ENCODE results near the gene SETD2.

DNA sequence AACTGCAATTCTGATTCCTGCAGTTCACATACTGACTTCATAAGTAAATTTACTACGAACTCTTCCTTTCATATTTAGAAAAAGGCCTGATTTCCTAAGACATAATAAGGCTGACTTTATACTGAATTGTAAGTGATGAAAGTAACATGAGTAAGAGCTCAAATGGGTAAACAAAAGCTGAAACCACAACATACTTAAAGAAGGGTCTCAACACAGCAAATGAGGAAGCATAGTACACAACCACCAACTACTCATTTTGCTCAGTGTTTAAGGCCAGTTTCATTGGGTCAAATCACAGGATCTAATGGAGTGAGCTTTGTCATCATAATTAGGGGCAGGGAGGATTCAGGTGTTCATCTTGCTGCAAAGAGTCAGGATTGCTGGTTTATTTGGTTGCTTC is 81.4 kb downstream of the SETD2 start:
- TF ChIP-seq, protein P1, sequence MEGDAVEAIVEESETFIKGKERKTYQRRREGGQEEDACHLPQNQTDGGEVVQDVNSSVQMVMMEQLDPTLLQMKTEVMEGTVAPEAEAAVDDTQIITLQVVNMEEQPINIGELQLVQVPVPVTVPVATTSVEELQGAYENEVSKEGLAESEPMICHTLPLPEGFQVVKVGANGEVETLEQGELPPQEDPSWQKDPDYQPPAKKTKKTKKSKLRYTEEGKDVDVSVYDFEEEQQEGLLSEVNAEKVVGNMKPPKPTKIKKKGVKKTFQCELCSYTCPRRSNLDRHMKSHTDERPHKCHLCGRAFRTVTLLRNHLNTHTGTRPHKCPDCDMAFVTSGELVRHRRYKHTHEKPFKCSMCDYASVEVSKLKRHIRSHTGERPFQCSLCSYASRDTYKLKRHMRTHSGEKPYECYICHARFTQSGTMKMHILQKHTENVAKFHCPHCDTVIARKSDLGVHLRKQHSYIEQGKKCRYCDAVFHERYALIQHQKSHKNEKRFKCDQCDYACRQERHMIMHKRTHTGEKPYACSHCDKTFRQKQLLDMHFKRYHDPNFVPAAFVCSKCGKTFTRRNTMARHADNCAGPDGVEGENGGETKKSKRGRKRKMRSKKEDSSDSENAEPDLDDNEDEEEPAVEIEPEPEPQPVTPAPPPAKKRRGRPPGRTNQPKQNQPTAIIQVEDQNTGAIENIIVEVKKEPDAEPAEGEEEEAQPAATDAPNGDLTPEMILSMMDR (IDR thresholded peaks at IDR 0.05) = no peak
- TF ChIP-seq EZH2 (IDR thresholded peaks at IDR 0.05; ENCODE audit: borderline replicate concordance, insufficient read depth, low read depth, low read length, poor library complexity, severe bottlenecking) = no peak

Data from B cell (primary cell).